Measurements from ENCODE around the gene C5orf63. TPM values are rescaled to one million over a fixed set of nuclear protein-coding genes. Genes with fewer than 3 reads are reported as not detected.
"Not testable (repeated sequence)": the region's sequence is repeated elsewhere in the genome, so short reads cannot be mapped to it uniquely, and the experiment has no call there.

Gene C5orf63
- total and polyA plus RNA-seq, 2 of the 8 experiments (the other 6 are each of a cell fraction or from before 2014, with no cell fraction given) = 0.67 to 0.71 TPM

DNA sequence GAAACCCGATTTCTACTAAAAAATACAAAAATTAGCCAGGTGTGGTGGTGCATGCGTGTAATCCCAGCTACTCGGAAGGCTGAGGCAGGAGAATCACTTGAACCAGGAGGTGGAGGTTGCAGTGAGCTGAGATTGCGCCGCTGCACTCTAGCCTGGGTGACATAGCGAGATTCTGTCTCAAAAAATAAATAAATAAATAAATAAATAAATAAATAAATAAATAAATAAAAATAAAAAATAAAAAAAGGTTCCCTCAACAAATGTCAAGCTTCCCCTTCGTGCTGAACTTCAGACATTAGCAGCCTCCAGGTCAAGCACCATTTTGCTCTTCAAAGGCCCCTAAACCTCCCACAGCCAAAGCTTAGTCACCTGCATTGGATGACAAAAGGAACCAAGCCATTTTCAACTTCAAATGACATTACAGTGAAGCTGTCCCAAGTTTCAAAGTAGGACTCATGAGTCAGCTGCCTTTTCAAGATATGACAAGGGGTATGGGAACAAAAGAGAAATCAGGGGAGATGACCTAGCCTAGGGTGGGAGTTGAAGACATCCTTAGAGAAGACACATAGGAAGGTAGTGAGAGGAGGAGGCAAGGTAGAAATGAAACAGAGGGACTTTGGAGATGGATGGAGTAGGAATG is 49.6 kb downstream of the C5orf63 start:
- not testable (repeated sequence) for H3K18ac ChIP-seq (ENCODE audit: extremely low read depth, low read length); H3K36me3 ChIP-seq (ENCODE audit: control insufficient read depth in 2 of 4, insufficient read depth in 4 of 4, low read length in 3 of 4); FAIRE-seq; H2BK120ac ChIP-seq (replicated peaks; ENCODE audit: low read depth, low read length); H2BK15ac ChIP-seq (ENCODE audit: low read length); H3K27me3 ChIP-seq (replicated peaks in 1 of 4; ENCODE audit: control insufficient read depth in 3 of 4, extremely low read depth in 1 of 4, insufficient read depth in 3 of 4, low read length in 3 of 4); H2AFZ ChIP-seq (ENCODE audit: low read length); H4K20me1 ChIP-seq (replicated peaks in 1 of 2; ENCODE audit: control insufficient read depth in 1 of 2, insufficient read depth in 2 of 2, low read length in 2 of 2); H4K8ac ChIP-seq (ENCODE audit: extremely low read depth, insufficient read depth, low read length); H4K5ac ChIP-seq (ENCODE audit: insufficient read length, low read depth, low read length); H3K14ac ChIP-seq (ENCODE audit: insufficient read length); H3K9ac ChIP-seq (replicated peaks in 1 of 4; ENCODE audit: extremely low read depth in 1 of 4, low read depth in 3 of 4, low read length in 3 of 4); H3K79me1 ChIP-seq (ENCODE audit: low read depth, low read length); H3K4me2 ChIP-seq (ENCODE audit: insufficient read depth in 1 of 2, low read depth in 2 of 2, low read length in 2 of 2); H2AK5ac ChIP-seq (ENCODE audit: low read depth, low read length); H2BK20ac ChIP-seq (ENCODE audit: low read length); H3K23ac ChIP-seq (ENCODE audit: insufficient read length); H3K9me3 ChIP-seq (ENCODE audit: insufficient read depth in 2 of 2, low read depth in 1 of 2, low read length in 1 of 2); H3K23me2 ChIP-seq (ENCODE audit: low read depth, low read length); H3K4ac ChIP-seq (replicated peaks; ENCODE audit: insufficient read length, low read depth, low read length); H2BK12ac ChIP-seq (ENCODE audit: low read depth, low read length); H2BK5ac ChIP-seq (ENCODE audit: low read depth, low read length); H3K56ac ChIP-seq (replicated peaks; ENCODE audit: insufficient read length, low read depth, low read length); H3K4me3 ChIP-seq (ENCODE audit: extremely low read depth in 1 of 4, insufficient read depth in 2 of 4, low read depth in 3 of 4, low read length in 4 of 4); H4K91ac ChIP-seq (replicated peaks; ENCODE audit: insufficient read length, low read length); H3K4me1 ChIP-seq (replicated peaks in 1 of 4; ENCODE audit: control insufficient read depth in 3 of 4, insufficient read depth in 4 of 4, low read length in 3 of 4); H3K27ac ChIP-seq (ENCODE audit: low read depth, low read length); DNase-seq (ENCODE audit: low read depth in 1 of 2, low spot score in 2 of 2)
- CTCF ChIA-PET (ENCODE audit: partially characterized antibody) = interaction anchor here (0.7 to 1.1 kb wide), 2 partner anchors 9 to 456 kb away, joined by 3 read pairs; no protein-coding TSS in a partner anchor
- H3K79me2 ChIP-seq (ENCODE audit: control insufficient read depth in 1 of 2, insufficient read depth in 2 of 2, low read length in 2 of 2) = peaks cover 0 to 29% of the 10 kb centered on the region in 2 experiments; a peak in 2 of 4 replicates
- POLR2A ChIA-PET (ENCODE audit: partially characterized antibody) = interaction anchor here (1.4 to 1.5 kb wide), 2 partner anchors 20 to 56 kb away, joined by 3 read pairs; no protein-coding TSS in a partner anchor
- WGBS, 2 experiments (ENCODE audit: extremely low coverage in 1 of 2, insufficient coverage in 1 of 2, insufficient read length in 1 of 2, insufficient replicate concordance in 2 of 2, low coverage in 1 of 2, low lambda C conversion rate in 2 of 2, missing lambda C conversion rate in 1 of 2) = 89% methylated on average over 7 of the region's 7 CpGs; no CpG with 5 or more reads in 1 of the 2 experiments

All from H1 (cell line).